Breast epithelium (tissue), 3 donors: ENCODE measurements around the gene OR1I1.

ENCODE experiments used
- POLR2A ChIP-seq: fragments of 450-650 bp; IDR thresholded peaks from one replicate; pipeline ENCODE4 v1.6.1; 2016; ENCODE audit warnings: antibody characterized with exemption, mild to moderate bottlenecking, moderate library complexity
- POLR2AphosphoS5 ChIP-seq, 3 donors: sonication (generic); formaldehyde crosslinking; IDR thresholded peaks; one replicate each; pipeline ENCODE4 v1.6.1; 2017; ENCODE audit warnings: antibody characterized with exemption in 3 of 3
- TF ChIP-seq, protein P1 (sequence below), 3 donors: fragments of 450-650 bp; IDR thresholded peaks; one replicate each; pipeline ENCODE4 v1.5.1; 2016 to 2017; ENCODE audit warnings: antibody characterized with exemption in 3 of 3, mild to moderate bottlenecking in 3 of 3, moderate library complexity in 3 of 3

DNA sequence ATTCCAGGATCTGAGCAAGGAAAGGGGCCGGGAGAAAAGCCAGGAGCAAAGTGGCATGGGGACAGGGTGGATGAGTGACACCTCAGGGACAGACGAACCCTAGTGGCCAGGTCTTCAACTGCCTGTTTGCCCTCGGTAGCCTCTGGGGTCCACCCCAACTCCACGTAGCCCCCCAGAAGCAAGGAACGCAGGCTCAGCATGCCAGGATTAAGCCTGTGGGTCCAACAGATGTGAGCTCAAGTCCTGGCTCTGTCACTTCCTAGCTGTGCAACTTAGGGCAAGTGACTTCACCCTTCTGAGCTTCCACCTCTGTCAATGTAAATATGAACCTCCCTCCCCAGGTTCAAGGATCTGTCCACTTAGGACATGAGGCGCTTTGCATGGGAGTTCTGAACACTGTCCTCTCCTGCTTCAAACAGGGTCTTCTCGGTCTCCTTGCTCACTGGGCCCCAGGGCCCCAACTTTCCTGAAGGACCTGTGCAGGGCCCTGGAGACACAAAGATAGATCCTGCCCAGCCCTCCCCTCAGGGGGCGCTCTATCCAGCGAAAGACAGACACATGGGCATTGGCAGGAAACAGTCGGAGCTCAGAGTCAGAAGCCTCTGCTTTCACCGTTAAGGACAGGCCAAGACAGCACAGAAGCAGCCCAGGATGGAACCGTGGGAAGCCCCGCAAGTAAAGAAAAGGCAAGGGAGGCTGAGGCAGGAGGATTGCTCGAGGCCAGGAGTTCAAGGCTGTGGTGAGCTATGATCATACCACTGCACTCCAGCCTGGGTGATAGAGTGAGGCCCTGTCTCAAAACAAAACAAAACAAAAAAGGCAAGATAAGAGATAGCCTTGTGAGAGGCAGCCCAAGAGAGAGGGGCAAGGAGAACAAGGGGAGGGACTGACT lies 38.4 kb downstream of the OR1I1 start:
- no peak for TF ChIP-seq POLR2AphosphoS5 (IDR thresholded peaks at IDR 0.05)
- TF ChIP-seq, protein P1, sequence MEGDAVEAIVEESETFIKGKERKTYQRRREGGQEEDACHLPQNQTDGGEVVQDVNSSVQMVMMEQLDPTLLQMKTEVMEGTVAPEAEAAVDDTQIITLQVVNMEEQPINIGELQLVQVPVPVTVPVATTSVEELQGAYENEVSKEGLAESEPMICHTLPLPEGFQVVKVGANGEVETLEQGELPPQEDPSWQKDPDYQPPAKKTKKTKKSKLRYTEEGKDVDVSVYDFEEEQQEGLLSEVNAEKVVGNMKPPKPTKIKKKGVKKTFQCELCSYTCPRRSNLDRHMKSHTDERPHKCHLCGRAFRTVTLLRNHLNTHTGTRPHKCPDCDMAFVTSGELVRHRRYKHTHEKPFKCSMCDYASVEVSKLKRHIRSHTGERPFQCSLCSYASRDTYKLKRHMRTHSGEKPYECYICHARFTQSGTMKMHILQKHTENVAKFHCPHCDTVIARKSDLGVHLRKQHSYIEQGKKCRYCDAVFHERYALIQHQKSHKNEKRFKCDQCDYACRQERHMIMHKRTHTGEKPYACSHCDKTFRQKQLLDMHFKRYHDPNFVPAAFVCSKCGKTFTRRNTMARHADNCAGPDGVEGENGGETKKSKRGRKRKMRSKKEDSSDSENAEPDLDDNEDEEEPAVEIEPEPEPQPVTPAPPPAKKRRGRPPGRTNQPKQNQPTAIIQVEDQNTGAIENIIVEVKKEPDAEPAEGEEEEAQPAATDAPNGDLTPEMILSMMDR (IDR thresholded peaks at IDR 0.05): no peak
- no peak for TF ChIP-seq POLR2A
